ENCODE measurements around the gene DNAJC5.

- TF ChIP-seq CTCF (IDR thresholded peaks at IDR 0.05; ENCODE audit: low read depth, low read length, poor library complexity, severe bottlenecking) (no peak), EZH2phosphoT487 (IDR thresholded peaks at IDR 0.05; ENCODE audit: borderline replicate concordance, low read length) (no peak)
Observed at GRCh38 chr20:63943808-63944077, 48.8 kb downstream of the DNAJC5 start.

Data from DOHH2 (cell line).